Dermis blood vessel endothelial cell (primary cell): ENCODE measurements around the gene SOWAHB. TPM values are rescaled to one million over a fixed set of nuclear protein-coding genes. Genes with fewer than 3 reads are reported as not detected.

Experiments
- DNase-seq: peaks from one replicate; pipeline ENCODE4 v3.0.0; 2010
- total RNA-seq: library from RNA; depleted of rRNA; stranded (reverse); fragments of >200 nt; gene quantifications from 2 replicates; pipeline ENCODE4 v1.2.3, GENCODE V29; 2014

Gene SOWAHB, protein sequence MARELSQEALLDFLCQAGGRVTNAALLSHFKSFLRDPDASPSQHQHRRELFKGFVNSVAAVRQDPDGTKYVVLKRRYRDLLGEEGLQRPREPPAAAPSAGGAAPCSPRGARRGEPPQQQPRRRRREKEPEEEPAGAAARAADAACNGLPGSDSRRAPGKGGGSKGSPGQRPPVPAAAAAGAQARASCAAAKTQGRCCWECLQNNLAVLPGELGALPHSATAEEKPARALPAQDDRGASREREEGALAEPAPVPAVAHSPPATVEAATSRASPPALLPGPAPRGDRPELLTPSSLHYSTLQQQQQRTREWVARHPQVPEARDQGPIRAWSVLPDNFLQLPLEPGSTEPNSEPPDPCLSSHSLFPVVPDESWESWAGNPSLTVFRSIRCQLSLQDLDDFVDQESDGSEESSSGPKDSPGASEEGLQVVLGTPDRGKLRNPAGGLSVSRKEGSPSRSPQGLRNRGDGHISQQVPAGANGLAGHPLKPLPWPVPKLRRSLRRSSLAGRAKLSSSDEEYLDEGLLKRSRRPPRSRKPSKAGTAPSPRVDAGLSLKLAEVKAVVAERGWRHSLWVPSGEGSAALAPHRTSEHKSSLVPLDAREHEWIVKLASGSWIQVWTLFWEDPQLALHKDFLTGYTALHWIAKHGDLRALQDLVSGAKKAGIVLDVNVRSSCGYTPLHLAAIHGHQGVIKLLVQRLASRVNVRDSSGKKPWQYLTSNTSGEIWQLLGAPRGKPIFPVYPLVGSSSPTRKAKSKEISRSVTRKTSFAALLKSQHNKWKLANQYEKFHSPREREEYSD
- under 0.01 TPM in 1 of 2 replicates, not detected in the other for total RNA-seq

GRCh38 chr4:76897536-76898384, at the start of gene SOWAHB:
Gene SOWAHB, minus strand, starts transcription at chr4:76898144. Its CDS starts 295 bp downstream, at chr4:76897849.
- peak; percentile 16 for DNase-seq

- no peak for DNase-seq
Observed at GRCh38 chr4:76947369-76947768, 49.4 kb upstream of the SOWAHB start.

DNA sequence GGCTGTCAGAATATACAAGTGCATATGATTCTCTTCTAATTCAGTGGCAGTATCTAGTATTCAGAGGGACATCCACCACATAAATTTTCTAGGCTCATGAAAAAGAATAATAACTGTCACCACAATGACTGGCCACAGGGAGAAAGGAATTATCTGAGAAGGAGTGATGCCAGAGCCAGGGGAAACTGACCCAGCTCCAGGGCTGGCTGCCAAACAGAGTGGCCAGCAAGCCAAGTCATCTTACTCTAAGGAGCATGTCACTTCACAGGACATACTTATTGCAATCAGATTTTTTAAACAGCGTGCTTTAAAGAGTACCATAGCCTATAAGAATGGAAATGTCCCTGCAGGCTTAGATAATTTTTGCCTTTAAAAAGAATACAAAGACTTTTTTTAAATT, 45.8 kb upstream of the SOWAHB start:
- no peak for DNase-seq

DNA sequence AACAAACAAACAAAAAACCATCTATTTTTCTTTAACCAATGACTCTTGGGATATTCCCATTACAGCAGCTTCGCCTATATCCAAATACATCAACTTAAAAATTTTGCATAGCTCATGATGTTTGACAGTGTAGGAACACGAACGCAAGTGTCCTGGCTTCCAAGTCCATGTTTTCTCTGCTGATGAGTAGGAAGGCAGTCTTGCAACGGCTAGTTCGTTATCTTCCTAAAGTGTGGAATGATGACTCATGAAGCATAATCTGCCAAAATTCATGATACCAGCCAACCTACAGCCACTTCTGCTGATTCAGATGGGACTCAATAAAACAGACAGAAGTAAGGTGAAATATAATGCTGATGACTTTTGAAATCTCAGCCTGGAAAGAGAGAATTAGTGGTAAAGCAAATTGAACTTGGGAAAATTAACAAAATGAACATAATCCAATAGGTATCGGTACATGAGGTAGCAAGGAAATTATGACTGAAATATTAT, 45.2 kb upstream of the SOWAHB start:
- peak; percentile 14 for DNase-seq

GRCh38 chr4:76939184-76939583, 41.2 kb upstream of the SOWAHB start:
- no peak for DNase-seq

DNA sequence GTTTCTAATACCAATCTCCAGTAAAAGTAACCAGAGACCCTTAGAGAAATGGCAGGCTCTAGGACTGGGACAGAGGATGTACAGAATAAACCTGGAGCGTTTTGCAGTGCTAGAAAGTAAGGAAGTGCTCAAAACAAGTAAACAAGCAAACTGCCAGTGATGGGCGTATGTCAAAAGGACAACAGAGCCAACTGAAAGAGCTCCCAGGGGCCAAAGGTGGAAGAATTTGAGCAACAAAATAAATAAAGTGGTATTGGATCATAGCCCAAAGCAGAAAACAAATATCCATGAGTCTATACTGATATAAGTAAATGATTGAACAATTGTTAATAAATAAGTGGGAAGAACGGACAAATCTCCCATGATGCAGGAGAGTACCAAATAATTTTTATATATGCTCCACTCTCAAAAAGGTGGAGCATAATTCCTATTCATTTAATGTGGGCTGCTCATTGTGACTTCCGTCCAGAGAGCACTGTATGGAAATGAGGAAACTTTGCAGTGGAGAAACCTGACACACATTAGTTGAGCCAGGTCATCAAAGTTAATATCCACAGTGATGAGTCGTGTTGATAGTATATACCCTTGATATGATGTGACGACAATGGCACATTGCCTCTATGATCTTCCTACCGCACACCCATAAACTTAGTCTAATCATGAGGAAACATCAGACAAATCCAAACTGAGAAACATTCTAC, 33.8 kb upstream of the SOWAHB start:
- no peak for DNase-seq

DNA sequence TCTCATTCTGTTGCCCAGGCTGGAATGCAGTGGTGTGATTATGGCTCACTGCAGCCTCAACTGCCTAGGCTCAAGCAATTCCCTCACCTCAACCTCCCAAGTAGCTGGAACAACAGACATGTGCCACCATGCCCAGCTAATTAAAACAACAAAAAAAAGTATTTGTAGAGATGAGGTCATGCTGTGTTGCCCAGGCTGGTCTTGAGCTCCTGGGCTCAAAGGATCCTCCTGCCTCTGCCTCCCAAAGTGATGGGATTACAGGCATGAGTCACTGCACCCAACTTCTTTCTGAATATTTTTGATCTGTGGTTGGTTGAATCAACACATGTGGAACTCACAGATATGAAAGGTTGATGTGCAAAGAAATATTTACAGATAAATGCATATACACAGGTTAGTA, 33.1 kb upstream of the SOWAHB start:
- DNase-seq = no peak

GRCh38 chr4:76930685-76931084, 32.7 kb upstream of the SOWAHB start:
- DNase-seq = no peak

DNA sequence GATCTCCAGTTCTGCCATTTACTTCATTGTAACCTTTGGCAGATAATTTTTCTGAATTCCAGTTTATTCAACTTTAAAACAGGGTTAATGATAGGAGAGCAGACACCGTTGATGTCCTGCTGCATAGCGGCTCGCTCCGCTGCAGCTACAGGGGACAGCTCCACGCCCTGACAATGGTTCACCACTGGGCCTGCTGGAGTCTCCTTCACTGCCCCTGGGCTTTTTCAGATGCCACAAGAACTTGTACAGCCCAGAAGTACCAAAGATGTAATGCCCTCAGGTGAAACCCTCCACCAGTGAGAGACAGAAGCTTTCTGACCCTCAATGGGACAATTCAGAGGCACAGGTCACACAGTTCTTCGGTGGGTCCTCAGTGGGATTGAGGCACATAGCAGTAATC, 28.9 kb upstream of the SOWAHB start:
- no peak for DNase-seq

DNA sequence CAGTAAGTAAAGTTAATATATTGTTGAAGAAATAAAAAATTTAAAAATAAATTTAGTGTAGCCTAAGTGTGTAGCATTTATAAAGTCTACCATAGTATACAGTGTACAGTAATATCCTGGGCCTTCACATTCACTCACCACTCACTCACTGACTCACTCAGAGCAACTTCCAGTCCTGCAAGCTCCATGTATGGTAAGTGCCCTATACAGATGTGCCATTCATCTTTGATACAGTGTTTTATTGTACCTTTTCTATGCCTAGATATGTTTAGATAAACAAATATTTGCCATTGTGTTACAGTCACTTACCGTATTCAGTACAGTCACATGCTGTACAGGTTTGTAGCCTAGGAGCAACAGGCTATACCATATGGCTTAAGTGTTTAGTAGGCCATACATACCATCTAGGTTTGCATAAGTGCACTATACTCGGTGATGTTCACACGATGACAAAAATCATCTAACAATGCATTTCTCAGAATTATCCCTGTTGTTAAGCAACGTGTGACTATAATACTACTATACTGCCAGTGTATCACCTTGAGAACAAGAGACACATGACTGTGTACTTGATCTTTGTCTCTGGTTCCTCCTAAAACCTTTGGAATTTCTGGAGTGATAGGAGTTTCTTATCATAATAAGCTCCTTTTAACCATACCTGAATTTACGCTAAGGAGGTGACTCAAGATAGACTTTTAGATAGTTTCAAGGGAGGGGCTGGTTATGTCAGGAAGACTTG, 25.8 kb upstream of the SOWAHB start:
- no peak for DNase-seq

GRCh38 chr4:76920715-76921114, 22.8 kb upstream of the SOWAHB start:
- DNase-seq = no peak

GRCh38 chr4:76909711-76910110, 11.8 kb upstream of the SOWAHB start:
- no peak for DNase-seq

GRCh38 chr4:76905521-76905920, 7.6 kb upstream of the SOWAHB start:
- DNase-seq = no peak

DNA sequence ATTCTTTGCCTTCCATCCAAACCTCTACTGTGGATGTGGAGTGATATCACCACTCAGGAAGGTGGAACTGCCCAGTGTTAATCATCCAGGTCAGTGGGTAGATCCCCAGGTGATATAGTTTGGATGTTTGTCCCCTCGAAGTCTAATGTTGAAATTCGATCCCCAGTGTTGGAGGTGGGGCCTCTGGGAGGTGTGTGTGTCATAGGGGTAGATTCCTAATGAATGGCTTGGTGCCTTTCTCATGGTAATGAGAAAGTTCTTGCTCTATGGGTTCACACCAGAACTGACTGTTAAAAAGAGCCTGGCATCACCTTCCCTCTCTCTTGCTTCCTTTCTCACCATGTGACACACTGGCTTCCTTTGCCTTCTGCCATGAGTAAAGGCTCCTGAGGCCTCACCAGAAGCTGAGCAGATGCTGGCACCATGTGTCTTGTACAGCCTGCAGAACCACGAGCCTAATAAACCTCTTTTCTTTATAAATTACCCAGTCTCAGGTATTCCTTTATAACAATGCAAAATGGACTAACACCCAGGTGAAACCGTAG, 6.8 kb upstream of the SOWAHB start:
- no peak for DNase-seq

- DNase-seq = no peak
Observed at GRCh38 chr4:76902233-76902890, 4.4 kb upstream of the SOWAHB start.

GRCh38 chr4:76898949-76899645, 1.2 kb upstream of the SOWAHB start:
- DNase-seq = no peak

- DNase-seq = no peak
Observed at GRCh38 chr4:76898385-76898692, 395 bp upstream of the SOWAHB start.

DNA sequence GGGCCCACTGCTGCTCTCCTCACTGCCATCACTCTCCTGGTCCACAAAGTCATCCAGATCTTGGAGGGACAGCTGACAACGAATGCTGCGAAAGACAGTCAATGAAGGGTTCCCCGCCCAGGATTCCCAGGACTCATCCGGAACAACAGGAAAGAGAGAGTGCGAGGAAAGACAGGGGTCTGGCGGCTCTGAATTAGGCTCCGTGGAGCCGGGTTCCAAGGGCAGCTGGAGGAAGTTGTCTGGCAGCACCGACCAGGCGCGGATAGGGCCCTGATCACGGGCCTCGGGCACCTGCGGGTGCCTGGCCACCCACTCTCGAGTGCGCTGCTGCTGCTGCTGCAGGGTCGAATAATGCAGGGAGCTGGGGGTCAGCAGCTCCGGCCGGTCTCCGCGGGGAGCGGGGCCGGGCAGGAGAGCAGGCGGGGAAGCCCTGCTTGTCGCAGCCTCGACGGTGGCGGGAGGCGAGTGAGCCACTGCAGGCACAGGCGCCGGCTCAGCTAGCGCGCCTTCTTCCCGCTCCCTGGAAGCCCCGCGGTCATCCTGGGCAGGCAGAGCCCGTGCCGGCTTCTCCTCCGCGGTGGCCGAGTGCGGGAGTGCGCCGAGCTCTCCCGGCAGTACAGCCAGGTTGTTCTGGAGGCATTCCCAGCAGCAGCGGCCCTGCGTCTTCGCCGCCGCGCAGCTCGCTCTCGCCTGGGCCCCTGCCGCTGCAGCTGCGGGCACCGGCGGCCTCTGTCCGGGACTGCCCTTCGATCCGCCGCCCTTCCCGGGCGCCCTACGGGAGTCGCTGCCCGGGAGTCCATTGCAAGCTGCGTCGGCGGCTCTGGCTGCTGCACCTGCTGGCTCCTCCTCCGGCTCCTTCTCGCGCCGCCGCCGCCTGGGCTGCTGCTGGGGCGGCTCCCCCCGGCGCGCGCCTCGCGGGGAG, 1.1 kb downstream of the SOWAHB start:
- peak; percentile 44 for DNase-seq

- DNase-seq = no peak
Observed at GRCh38 chr4:76896048-76896447, 1.9 kb downstream of the SOWAHB start.
